T-cell (primary cell): Measurements from ENCODE around the gene PCAT6. TPM values are rescaled to one million over a fixed set of nuclear protein-coding genes. Genes with fewer than 3 reads are reported as not detected.
A peak's percentile ranks its signal among the peaks of the same experiment; 100 is the strongest.

ENCODE experiments used
- ATAC-seq, 4 experiments: fragments of 200-7000 bp in 3 of 4; fragments of 150-1000 bp in 1 of 4; cut with Tn5 transposase; replicated peaks in 1 of 4; 1 replicate in 3 of 4; 2 replicates in 1 of 4; pipeline ENCODE4 v1.10.0; 2021; ENCODE audit warnings: moderate library complexity in 3 of 4, mild to moderate bottlenecking in 2 of 4, moderate number of reproducible peaks in 1 of 4
- CTCF ChIA-PET, 2 donors: fragments of 300-600 bp; sonication (Branson Sonifier 250); formaldehyde crosslinking; loops; one replicate each; lab custom pipeline; 2022; ENCODE audit warnings: antibody characterized with exemption in 2 of 2; lab: Charles Lee
- POLR2A ChIA-PET, 2 donors: fragments of 300-600 bp; sonication (Branson Sonifier 250); formaldehyde crosslinking; loops; one replicate each; lab custom pipeline; 2022; ENCODE audit warnings: antibody characterized with exemption in 2 of 2; lab: Charles Lee
- DNase-seq, 35 experiments: peaks; one replicate each; pipeline versions ENCODE4 v3.0.0 to v3.0.0-alpha.2; 2013 to 2023
- H3K27ac ChIP-seq: one replicate; pipeline ENCODE4 v1.5.1; 2013; ENCODE audit warnings: low read length
- H3K27me3 ChIP-seq, 2 experiments: replicated peaks in 1 of 2; 1 replicate in 1 of 2; 2 replicates in 1 of 2; pipeline versions ENCODE4 v1.6.1 to v1.7.0; 2013; ENCODE audit warnings: low read length in 1 of 2, mixed read lengths in 1 of 2; ENCODE audit not compliant: control insufficient read depth in 2 of 2, insufficient read depth in 2 of 2; ENCODE audit errors: extremely low read depth in 1 of 2
- H3K36me3 ChIP-seq, 2 donors: 1 replicate in 1 of 2; 2 replicates in 1 of 2; pipeline versions ENCODE4 v1.6.1 to v1.7.0; 2013; ENCODE audit warnings: low read length in 1 of 2; ENCODE audit not compliant: control insufficient read depth in 2 of 2, insufficient read depth in 1 of 2; ENCODE audit errors: extremely low read depth in 1 of 2
- H3K4me1 ChIP-seq, 2 experiments: 1 replicate in 1 of 2; 2 replicates in 1 of 2; pipeline versions ENCODE4 v1.6.1 to v1.7.0; 2013; ENCODE audit warnings: low read length in 2 of 2, mixed read lengths in 1 of 2; ENCODE audit not compliant: insufficient read depth in 2 of 2, control insufficient read depth in 1 of 2; ENCODE audit errors: extremely low read depth in 1 of 2
- H3K4me3 ChIP-seq, 2 donors: 1 replicate in 1 of 2; 2 replicates in 1 of 2; pipeline versions ENCODE4 v1.5.1 to v1.7.0; 2013; ENCODE audit warnings: mild to moderate bottlenecking in 2 of 2, low read length in 1 of 2, moderate library complexity in 1 of 2; ENCODE audit not compliant: control insufficient read depth in 1 of 2; ENCODE audit errors: extremely low read depth in 1 of 2
- H3K9me3 ChIP-seq: 2 replicates; pipeline ENCODE4 v1.7.0; 2013
- H3K27ac Mint-ChIP-seq, 2 donors: one replicate each; pipeline ENCODE4 v1.8.0; 2020 to 2021; ENCODE audit warnings: mild to moderate bottlenecking in 2 of 2, mixed read lengths in 2 of 2
- H3K27me3 Mint-ChIP-seq, 2 donors: one replicate each; pipeline ENCODE4 v1.8.0; 2021 to 2022; ENCODE audit warnings: mixed read lengths in 2 of 2
- H3K36me3 Mint-ChIP-seq: one replicate; pipeline ENCODE4 v1.8.0; 2021; ENCODE audit warnings: mixed read lengths
- H3K4me1 Mint-ChIP-seq, 3 donors: one replicate each; pipeline ENCODE4 v1.8.0; 2020 to 2022; ENCODE audit warnings: mixed read lengths in 3 of 3, mild to moderate bottlenecking in 1 of 3
- H3K4me3 Mint-ChIP-seq, 3 donors: one replicate each; pipeline ENCODE4 v1.8.0; 2020 to 2022; ENCODE audit warnings: mild to moderate bottlenecking in 3 of 3, mixed read lengths in 3 of 3, moderate library complexity in 3 of 3
- H3K9me3 Mint-ChIP-seq, 3 donors: one replicate each; pipeline ENCODE4 v1.8.0; 2020 to 2022; ENCODE audit warnings: mixed read lengths in 3 of 3
- WGBS: methylation state at CpG from one replicate; pipeline ENCODE4 v1.1.5; 2013; ENCODE audit warnings: missing lambda C conversion rate; ENCODE audit not compliant: insufficient coverage; 5-methylcytosine and 5-hydroxymethylcytosine counted together
- total RNA-seq, 35 experiments: library from RNA in 6 of 35; stranded (reverse) in 6 of 35; fragments of 120-200 nt in 1 of 35; gene quantifications; one replicate each; pipeline versions ENCODE4 v1.2.1 to v1.2.4 and lab custom pipeline; 2013 to 2026

PCAT6 gene
- total RNA-seq, 5 donors from 2014 or later (not counting 1 experiment from before 2014, with no cell fraction given), result 0.44 to 1.5 (median 0.79) TPM; not detected in 1

DNA sequence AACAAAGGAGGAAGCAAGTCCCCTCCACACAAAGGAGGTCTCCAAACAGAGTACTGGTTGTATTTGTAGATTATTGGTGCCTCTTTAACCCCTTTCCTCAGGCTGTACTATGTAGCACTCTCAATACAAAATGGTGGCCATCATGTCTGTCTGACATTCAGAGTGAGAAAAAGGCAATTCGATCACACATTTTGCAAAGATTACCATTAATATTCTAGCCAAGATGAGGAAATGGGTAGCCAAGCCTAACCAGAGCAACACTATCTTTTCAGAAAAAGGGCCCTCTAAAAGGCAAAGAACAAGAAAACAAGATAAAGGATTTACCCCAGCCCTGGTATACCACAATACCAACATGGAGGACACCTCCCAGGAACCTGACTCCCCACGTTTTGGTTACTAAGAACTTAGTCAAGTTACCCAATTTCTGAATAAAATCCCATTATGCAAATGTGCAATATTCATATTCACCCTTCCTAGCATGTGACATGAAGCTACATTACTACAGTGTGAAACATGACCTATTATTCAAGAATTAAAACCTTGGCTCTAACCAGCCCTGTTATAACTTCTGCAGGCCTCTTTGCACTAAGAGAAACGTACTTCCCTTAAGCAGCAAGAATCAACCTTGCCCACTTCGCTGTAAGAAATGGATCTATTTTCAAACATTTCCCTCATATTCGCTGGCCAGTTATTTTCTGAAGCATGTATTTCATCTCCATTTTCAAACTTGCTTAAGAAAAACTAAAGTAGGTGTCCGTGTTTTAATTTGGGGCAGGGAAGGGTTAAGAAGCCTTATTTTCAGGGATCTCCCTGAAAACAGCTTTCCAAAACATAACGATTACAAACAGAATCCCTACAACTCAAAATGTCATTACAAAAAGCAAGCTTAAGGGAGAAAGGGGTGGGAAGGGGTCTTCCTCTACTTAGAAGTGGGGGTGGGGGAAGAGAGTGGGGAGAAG is 4.6 kb upstream of the PCAT6 start:
- no peak overlapping the region for H3K27ac ChIP-seq
- Mint-ChIP-seq H3K36me3 (no peaks in the 10 kb centered on the region), H3K27ac (peak overlapping the region; percentile 48 to 85), H3K27me3 (no peaks in the 10 kb centered on the region), H3K4me1 (peaks cover 57 to 61% (median 58%) of the 10 kb centered on the region in 3 donors), H3K4me3 (peak overlapping the region; percentile 76 to 80 (median 78)), H3K9me3 (no peaks in the 10 kb centered on the region)
- ChIA-PET POLR2A (interaction anchor here in 1 of 2 donors (0.6 kb wide), 1 partner anchor 82 kb away, joined by 3 read pairs; no protein-coding TSS in a partner anchor), CTCF (interaction anchor here in 1 of 2 donors (0.5 kb wide), 1 partner anchor 1567 kb away, joined by 6 read pairs; no protein-coding TSS in a partner anchor)
- H3K4me1 ChIP-seq, result peaks cover 20 to 23% of the 10 kb centered on the region in 2 experiments
- WGBS, result 34% methylated on average over 3 of the region's 7 CpGs
- DNase-seq, result peak in 1 of 35 experiments; percentile 14
- peaks cover 0 to 3% of the 10 kb centered on the region in 2 experiments for H3K27me3 ChIP-seq
- peak overlapping the region; percentile 70 to 73 for H3K4me3 ChIP-seq
- no peak for ATAC-seq
- H3K36me3 ChIP-seq, result no peaks in the 10 kb centered on the region
- no peaks in the 10 kb centered on the region for H3K9me3 ChIP-seq

DNA sequence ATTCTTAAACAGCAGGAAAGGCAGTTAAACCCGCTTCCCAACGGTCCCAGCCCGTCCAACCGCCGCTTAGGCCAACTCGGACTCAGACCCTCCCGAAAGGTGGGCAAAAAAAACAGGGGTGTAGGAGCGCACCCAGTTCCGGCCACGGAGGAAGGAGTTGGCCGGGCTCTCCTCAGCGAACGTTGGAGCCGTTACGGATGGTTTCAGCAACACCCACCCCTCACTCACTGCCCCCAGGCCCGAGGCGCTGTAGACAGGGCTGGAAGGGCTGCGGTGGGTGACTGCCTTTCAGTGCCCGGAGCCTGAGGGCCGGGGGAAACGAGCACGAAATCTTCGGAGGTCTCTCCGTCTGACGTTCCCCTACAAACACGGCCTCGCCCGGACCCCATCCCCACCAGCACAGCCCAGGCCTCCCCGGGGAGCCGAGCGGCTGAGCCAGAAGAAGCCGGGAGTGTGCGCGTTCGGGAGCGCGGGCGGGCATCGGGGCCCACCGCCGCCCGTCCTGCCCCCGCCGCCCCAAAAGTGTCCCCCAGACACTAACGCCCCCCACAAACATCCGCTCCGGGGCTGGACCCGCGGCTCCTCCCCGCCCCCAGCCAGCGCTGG is 3.8 kb upstream of the PCAT6 start:
- ATAC-seq, result peak in 1 of 4 experiments; percentile 0
- CTCF ChIA-PET, result no interaction called here
- H3K4me1 ChIP-seq, result peaks cover 25 to 28% of the 10 kb centered on the region in 2 experiments

DNA sequence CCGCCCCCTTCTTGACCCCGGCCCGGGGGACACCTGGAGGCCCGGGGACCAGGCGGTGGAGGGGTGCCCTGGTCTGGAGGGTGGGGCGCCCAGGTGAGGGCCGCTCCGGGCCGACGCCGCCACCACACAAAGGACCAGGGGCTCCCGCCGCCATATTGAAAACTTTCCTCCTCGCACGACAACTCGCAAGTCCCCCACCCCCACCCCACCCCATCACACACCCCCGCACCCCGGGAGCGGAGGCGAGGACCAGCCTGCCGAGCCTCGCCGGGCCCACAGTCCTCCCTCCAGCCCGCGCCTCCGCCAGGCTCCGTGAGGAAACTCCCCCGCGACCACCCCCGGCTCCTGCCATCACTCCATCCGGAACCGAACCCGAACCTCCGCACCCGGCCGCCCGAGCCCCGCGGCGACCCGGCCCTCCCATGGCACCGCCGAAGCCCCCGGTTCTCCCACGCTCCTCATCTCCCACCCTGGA is 3.3 kb upstream of the PCAT6 start:
- Histone ChIP-seq H3K27me3 (peaks cover 0 to 13% of the 10 kb centered on the region in 2 experiments), H3K27ac (no peak overlapping the region), H3K4me1 (peaks cover 25 to 30% of the 10 kb centered on the region in 2 experiments), H3K36me3 (no peaks in the 10 kb centered on the region), H3K9me3 (no peaks in the 10 kb centered on the region), H3K4me3 (peak overlapping the region; percentile 70 to 84)
- ATAC-seq (peak; percentile 27 to 39 (median 31)), DNase-seq (peak in 31 of 35 experiments; percentile 5 to 62 (median 28))
- Mint-ChIP-seq H3K4me1 (peaks cover 59 to 62% (median 61%) of the 10 kb centered on the region in 3 donors), H3K4me3 (peak overlapping the region; percentile 76 to 84 (median 80)), H3K27ac (no peak overlapping the region), H3K36me3 (no peaks in the 10 kb centered on the region), H3K27me3 (no peaks in the 10 kb centered on the region), H3K9me3 (no peaks in the 10 kb centered on the region)
- CTCF ChIA-PET, result no interaction called here
- under 1% methylated on average over 40 of the region's 45 CpGs for WGBS
- POLR2A ChIA-PET, result no interaction called here

More for the DNA sequence above, 3.8 kb upstream of the PCAT6 start:
- Histone ChIP-seq H3K4me3 (peak overlapping the region; percentile 70 to 73), H3K9me3 (no peaks in the 10 kb centered on the region), H3K27ac (peak overlapping the region; percentile 52), H3K27me3 (peaks cover 0 to 11% of the 10 kb centered on the region in 2 experiments), H3K36me3 (no peaks in the 10 kb centered on the region)
- Mint-ChIP-seq H3K9me3 (no peaks in the 10 kb centered on the region), H3K27me3 (no peaks in the 10 kb centered on the region), H3K4me1 (peaks cover 58 to 62% (median 61%) of the 10 kb centered on the region in 3 donors), H3K27ac (peak overlapping the region; percentile 48 to 85), H3K4me3 (peak overlapping the region; percentile 76 to 80 (median 78)), H3K36me3 (no peaks in the 10 kb centered on the region)
- WGBS, result 2% methylated on average over 35 of the region's 51 CpGs
- peak in 15 of 35 experiments; percentile 1 to 34 (median 6) for DNase-seq
- POLR2A ChIA-PET, result interaction anchor here in 1 of 2 donors (0.6 kb wide), 1 partner anchor 81 kb away, joined by 3 read pairs; no protein-coding TSS in a partner anchor

DNA sequence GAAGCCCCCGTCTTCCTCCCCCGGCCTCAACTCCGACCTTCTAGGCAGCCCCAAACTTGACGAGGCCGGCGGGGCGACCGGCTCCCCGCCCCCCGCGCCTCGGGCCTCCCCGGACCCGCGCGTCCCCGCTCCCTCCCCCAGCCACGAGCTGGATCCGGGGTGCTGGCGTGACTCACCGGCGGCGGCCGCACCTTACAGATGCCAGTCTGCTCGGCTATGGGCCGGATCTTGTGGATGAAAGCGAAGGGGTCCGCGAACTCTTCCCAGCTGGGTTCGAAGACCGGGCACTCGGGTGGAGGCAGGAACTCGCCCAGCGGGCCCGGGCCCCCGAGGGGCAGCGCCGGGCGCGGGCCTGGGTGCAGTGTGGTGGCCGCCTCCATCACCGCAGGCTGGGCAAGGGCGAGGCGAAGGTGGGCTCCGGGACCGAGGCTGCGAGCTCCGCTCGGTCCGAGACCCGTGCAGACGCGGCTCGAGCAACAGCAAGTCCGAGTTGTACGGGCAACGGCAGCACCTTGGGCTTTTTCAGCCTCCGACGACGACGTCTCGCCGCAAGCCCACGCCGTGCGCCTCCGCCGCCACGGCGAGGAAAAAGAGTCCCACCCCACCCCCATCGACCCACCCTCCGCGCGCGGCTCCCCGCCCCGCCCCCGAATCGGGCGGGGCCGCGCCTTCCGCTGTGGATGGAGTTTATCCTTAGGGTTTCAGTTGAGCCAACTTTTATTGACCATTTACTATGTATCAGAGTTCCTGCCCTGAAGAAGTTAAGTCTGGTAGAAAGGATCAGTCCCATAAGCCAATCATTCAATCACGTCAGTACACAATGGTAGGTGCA is 2.6 kb upstream of the PCAT6 start, which contains the start of gene KDM5B:
Gene KDM5B (minus strand): TSS at position 496 of the 832 bp plus-strand sequence. CDS start 116 bp downstream, at position 380.
- peak within 1 kb of the TSS; percentile 66 to 70 for H3K27ac Mint-ChIP-seq
- peak within 1 kb of the TSS; percentile 76 to 84 (median 80) for H3K4me3 Mint-ChIP-seq
- H3K4me1 Mint-ChIP-seq, result peaks cover 53 to 56% (median 54%) of the 10 kb centered on the region in 3 donors
- Histone ChIP-seq H3K27me3 (peaks cover 0 to 13% of the 10 kb centered on the region in 2 experiments), H3K9me3 (no peaks in the 10 kb centered on the region), H3K4me3 (peak within 1 kb of the TSS; percentile 70 to 84), H3K4me1 (peaks cover 25 to 30% of the 10 kb centered on the region in 2 experiments), H3K27ac (no peak within 1 kb of the TSS), H3K36me3 (no peaks in the 10 kb centered on the region)
- H3K27me3 Mint-ChIP-seq, result no peaks in the 10 kb centered on the region
- peak; percentile 19 to 73 (median 43) for DNase-seq
- CTCF ChIA-PET, result interaction anchor here in 1 of 2 donors (0.6 kb wide), 1 partner anchor 89 kb away, joined by 4 read pairs; no protein-coding TSS in a partner anchor
- peak; percentile 46 to 70 (median 66) for ATAC-seq
- H3K36me3 Mint-ChIP-seq, result no peaks in the 10 kb centered on the region
- POLR2A ChIA-PET, result interaction anchor here (0.6 to 0.7 kb wide), 2 partner anchors 28 to 864 kb away, joined by 3 read pairs; no protein-coding TSS in a partner anchor
- H3K9me3 Mint-ChIP-seq, result no peaks in the 10 kb centered on the region
- WGBS, result under 1% methylated on average over 56 of the region's 84 CpGs

DNA sequence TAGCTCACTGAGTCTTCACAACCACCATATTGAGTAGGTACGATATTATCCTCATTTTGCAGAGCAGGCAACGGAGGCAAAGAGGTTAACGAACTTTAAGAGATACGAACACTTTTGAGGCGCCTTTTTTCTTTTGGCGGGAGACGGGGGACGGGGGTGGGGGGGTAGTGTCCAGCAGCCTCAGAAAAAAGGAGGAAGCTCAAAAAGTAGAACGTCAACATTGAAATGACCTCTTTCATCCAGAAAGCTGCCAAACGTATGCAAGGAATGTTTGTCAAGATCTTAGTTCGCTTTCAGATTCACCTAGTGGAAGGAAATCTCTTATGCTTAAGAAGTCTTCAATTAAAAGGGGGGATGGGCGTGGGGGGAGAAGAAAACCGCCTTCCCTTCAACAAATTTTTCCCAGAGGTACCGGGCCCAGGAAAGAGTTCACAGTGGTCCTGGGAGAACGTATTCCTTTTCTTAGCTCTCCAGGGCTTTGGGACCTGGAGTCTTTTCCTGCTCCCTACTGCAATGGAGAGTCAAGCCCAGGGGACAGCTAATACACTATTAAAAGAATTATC is 1.1 kb upstream of the PCAT6 start:
- H3K27me3 Mint-ChIP-seq, result no peaks in the 10 kb centered on the region
- peaks cover 0 to 13% of the 10 kb centered on the region in 2 experiments for H3K27me3 ChIP-seq
- H3K4me3 ChIP-seq, result no peak overlapping the region
- POLR2A ChIA-PET, result no interaction called here
- no peaks in the 10 kb centered on the region for H3K9me3 Mint-ChIP-seq
- WGBS, result 100% methylated on average over 2 of the region's 15 CpGs
- CTCF ChIA-PET, result no interaction called here
- peaks cover 42 to 56% (median 46%) of the 10 kb centered on the region in 3 donors for H3K4me1 Mint-ChIP-seq
- no peaks in the 10 kb centered on the region for H3K36me3 Mint-ChIP-seq
- DNase-seq, result no peak
- peak overlapping the region; percentile 80 to 91 (median 84) for H3K4me3 Mint-ChIP-seq
- H3K27ac Mint-ChIP-seq, result no peak overlapping the region
- ATAC-seq, result no peak
- H3K9me3 ChIP-seq, result no peaks in the 10 kb centered on the region
- H3K36me3 ChIP-seq, result no peaks in the 10 kb centered on the region
- H3K4me1 ChIP-seq, result peaks cover 25 to 27% of the 10 kb centered on the region in 2 experiments
- no peak overlapping the region for H3K27ac ChIP-seq
